GM19438 (cell line): Measurements from ENCODE around the gene LCN9.
"Not testable (repeated sequence)": the region's sequence is repeated elsewhere in the genome, so short reads cannot be mapped to it uniquely, and the experiment has no call there.

Source experiments
- ATAC-seq: cut with Tn5 transposase; IDR thresholded peaks from one replicate; pipeline ENCODE4 v1.9.1; 2021; ENCODE audit warnings: low read depth; ENCODE audit not compliant: unreplicated experiment

Gene LCN9, protein sequence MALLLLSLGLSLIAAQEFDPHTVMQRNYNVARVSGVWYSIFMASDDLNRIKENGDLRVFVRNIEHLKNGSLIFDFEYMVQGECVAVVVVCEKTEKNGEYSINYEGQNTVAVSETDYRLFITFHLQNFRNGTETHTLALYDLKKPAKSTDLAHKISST

DNA sequence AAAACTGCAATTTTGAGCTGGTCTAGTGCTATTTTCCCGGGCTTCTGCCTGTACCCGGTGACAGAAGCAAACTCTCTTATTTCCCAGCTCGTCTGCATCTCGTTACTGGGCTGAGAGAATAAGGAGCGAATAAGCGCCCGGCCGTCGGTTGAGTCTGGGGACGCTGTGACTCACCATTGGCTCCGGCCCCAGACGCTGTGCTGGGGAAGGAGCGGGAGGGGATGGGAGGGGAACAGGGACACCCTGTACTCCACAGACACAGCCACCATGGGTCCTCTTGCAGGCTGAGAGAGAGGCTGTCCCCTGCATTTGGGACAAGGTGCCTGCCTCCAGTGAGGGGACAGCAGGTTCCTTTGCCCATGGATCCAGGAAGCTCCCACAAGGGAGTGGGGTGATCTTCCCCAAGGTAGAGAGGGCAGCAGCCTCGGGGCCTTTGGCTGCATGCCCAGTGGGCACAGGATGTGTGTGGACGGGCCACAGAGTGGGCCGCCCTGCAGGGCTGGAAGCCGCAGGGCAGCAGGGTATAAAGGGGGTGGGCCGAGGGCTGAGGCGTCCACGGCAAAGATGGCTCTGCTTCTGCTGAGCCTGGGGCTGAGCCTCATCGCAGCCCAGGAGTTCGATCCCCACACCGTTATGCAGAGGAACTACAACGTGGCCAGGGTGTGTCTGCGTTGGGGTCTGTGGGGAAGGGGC is at the start of gene LCN9:
Gene LCN9, plus strand, starts transcription at position 552 of the 693 bp plus-strand sequence. Its CDS starts 13 bp downstream, at position 565.
- no peak for ATAC-seq

DNA sequence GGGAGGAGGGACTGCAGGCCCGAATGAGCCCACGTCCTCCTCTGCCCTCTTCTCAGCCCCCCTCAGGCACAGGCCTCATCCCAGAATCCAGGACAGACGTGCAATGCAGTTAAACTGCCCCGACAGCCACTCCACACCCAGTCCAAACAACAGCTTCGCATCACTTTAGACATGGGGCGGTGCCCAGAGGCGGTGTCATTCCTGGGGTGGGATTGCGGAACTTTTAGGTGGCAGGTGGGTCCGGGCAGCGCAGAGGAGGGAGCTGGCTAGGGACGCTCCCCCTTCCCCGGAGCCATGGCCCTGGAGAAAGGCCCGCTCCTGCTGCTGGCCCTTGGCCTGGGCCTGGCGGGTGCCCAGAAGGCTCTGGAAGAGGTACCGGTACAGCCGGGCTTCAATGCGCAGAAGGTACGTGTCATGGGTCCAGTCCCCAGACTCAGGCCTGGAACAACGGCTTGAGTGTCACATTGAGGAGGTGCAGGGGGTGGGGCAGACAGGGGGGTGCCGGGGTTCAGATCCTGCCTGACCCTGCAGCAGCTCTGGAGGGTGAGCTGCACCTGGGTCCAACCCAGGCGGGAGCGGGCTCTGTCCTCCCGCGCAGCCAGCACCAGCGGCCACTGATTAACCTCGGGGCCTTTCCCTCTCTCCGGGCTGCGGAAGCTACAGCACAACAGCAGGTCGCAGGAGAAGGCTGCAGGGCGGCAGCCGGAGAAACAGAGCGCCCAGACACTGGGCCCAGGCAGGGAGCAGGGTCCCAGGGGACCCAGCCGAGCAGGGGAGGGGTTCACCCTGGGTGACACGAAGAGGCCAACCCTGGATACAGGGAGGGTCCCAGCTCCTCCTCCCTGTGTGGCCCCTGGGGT is 48.9 kb upstream of the LCN9 start:
- no peak for ATAC-seq

DNA sequence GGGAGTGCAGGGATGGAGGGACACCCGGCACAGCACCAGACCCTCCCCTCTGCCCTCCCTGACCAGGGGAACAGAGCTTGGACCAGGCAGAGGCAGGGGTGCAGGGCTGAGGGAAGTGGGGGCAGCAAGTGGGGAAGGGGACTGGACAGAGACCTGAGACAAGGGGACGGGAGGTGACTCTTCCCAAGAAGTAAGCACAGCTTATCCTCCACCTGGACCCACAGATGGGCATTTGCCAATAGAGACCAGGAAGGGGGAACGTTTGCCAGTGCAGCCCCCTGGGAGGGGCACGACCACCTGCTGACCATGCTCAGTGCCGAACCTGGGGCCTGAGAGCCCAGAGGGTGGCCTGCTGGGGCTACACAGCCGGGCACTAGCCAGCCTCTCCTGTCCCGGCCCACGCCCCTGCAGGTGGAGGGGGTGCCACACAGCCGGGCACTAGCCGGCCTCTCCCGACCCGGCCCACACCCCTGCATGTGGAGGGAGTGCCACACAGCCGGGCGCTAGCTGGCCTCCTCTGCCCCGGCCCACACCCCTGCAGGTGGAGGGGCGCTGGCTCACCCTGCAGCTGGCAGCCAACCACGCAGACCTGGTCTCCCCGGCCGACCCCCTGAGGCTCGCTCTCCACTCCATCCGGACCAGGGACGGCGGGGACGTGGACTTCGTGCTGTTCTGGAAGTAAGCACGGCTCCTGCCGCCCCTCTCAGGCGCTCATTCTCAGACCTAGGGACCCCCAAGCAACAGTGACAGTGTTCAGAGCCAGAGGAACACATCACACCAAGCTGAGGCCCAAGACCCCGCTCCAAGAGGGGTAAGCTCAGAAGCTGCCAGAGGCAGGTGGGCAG is 48.1 kb upstream of the LCN9 start:
- no peak for ATAC-seq

DNA sequence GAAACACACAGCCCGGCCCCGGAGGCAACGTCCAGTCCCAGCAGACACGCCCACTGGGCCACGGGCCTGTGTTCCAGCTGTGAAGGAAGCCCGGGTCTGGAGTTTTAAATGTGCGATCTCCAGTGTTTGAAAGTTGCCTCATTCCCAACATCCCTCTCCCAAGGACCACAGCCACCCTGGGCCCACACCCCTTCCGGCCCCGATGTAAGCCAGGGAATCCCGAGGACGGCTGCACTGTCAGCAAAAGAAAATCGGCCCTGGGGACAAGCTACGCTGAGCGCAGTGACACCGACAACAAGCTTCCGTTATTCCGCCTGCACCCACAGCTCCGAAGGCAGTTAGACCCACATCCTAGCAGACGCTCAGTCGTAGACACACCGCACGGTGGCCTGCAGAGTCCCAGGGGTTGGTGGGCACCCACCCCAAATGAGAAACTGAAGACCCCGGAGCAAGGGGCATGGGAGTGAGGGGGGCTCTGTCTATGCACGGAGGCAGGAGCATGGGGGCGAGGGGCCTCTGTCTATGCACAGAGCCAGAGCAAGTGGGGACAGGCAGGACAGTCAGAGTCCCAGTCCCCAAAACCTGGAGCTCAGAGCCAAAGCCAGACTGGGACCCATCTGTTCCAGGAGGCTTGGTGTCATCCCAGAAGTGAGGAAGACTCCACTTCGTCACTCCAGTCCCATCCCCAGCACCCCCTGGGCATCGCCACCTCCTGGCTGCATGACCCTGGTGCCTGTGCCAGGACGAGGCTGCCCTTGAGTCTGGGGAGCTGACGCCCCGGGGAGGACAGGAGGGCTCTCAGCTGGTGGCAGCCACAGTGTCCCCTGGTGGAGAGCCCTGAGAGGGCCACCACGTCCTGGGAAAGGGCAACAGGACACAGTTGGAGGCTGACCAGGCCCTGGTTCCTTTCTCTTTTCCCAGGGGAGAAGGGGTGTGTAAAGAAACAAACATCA is 47.2 kb upstream of the LCN9 start:
- ATAC-seq: no peak

DNA sequence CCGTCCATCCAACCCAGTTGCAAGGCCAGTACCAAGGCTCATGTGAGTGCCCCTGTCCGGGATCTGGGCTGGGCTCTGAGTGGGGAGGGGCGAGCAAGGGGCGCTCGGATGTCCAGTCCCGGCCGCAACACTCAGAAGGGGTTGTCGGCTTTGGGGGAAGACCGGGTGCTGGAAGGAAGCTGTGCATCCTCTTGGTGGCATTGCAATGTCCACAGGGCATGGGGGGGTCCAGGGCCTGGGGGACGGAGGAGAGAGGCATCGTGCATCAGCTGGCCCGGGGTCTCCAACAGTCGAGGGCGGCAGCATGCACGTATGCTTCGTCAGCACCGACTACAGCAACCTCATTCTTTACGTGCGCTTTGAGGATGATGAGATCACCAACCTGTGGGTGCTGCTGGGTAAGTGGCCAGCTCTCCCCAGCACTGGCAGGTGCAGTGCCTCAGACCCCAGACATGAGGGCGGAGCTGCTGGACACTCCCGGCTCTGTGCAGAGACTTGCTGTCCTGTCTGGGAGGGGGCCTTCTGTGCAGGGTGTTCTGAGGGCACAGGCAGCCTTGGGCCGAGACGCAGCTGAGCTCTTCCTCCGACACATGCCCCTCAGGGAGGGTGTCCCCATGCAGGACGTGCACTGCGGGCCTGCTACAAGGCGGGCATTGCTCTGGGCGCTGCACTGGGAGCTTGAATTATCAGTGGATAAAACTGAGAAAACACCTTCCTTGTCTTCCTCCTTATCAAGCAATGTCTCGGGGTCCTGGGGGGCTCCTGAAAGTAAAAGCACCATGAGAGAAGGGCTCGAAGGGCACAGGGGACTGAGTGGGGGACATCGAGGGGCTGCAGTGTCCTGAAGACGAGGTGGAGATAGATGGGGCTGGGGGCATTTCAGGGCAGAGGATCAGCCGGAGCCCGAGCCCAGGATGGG is 46.2 kb upstream of the LCN9 start:
- no peak for ATAC-seq

DNA sequence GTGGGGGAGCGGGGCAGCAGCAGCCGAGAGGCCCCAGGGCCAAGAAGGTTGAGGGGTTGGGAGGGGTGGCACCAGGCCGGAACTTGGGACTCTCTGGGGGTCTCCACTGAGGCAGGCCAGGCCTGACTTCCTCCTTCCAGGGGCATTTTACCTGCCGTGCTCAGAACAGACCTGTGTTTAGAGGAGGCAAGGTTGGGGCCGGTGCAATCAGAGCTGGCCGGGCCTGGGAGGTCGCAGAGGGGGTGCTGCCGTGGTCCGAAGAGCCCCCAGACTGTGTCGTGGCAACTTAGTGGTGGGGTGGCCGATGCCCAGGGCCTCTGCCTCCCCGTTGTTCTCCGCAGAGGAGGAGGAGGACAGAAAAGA is 45.6 kb upstream of the LCN9 start:
- ATAC-seq: no peak

DNA sequence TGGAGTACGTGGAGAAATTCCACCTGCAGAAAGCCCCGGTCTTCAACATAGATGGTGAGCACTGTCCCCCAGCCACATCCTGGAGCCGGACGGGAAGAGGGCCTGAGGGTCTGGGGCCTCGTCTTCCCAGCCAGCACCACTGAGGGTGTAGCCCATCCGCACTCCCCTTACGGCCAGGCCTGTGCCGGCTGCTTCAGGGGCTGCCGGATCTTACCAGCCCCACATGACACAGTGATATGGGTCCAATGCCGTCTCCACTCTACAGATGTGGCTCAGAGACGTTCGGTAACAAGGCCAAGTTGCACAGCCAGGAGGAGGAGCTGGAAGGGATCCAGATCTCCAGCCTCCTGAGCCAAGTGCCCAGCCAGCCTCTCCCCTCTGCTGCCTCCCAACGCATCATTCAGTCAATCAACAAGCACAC is 45.1 kb upstream of the LCN9 start:
- no peak for ATAC-seq

DNA sequence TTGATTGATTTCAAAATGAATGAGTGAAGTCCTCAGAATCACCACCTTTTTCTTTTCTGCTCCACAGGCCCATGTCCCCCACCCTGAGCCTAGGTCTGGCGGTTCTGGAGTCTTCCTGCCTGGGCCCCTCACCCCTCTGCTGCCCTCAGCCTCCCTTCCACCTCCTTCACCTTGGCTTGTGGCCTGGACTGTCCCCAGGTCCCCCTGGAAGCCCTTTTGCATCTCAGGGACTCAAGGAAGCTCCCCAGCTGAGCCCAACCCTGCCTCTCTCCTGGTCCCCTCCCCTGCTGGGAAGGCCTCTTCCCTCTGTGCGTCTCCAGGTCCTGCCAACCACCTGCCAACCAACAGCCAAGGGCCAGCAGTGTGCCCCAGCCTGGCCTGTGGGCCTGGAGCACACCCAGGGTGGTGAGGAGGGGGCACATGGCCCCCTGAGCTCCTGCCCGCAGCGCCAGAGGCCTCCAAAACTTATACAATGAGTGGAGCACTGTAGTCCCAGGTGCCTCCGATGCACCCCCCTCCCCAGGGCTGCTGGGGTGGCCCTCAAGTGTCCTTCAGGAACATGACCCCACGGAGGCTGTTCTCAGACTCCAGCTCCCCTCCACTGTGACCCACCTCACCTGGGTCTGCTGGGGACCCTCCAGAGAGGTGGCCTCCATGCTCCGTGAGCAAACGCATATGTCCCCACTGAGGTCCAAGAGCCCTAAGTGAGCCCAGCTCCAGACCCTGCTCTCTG is 44.1 kb upstream of the LCN9 start:
- ATAC-seq: no peak

DNA sequence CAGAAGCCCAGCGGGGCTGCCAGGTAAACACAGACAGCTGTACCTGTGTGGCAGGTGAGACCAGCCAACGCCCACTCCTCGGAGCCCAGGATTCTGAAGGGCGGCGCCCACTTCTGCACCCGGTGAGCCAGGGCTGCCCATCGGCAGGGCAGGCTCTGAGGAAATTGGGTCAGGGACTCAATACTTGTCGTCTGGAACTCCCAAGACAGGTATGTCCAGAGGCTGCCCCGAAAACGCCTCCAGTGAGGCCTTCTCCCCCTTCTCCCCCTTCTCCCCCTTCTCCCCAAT is 43.6 kb upstream of the LCN9 start:
- no peak for ATAC-seq

DNA sequence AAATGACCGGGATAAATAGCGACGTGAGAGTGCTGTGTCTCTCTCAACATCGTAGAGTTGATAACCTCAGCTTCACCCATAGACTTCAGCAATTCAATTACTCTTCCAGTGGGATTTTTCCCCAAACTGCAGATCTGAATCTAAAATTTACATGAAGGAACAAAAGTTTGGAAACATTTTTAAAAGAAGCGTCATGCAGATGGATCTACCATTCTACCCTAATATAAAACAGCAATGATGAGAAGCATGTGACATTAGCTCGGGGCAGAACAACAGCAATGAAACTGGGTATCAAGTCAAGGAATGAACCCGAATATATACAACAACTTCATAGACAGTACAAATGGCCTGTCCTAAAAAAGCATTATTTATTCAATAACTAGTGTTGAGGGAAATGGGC is 42.6 kb upstream of the LCN9 start:
- no peak for ATAC-seq

DNA sequence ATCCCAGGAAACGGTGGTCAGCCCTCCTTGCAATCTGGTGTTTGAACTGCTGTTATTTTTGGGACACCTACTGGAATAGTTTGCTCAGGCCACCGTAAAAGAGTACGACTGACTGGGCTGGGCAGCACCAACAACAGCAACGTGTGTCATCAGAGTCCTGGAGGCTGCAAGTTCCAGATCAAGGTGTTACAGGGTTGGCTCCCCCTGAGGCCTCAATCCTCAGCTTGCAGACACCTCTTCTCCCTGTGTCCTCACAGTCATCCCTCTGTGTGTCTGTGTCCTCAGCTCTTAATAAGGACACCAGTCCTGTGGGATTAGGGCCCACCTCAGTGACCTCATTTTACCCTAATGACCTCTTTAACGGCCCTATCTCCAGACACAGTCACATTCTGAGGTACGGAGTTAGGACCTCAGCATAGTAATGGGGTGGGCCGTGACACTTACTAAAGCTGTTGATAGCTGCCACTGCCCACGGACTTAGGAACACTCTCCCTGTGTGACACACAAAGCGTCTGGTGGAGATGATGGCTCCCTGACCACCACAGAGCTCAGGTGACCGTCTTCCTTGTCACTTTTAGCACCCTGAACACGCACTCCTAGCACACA is 40.6 kb upstream of the LCN9 start:
- ATAC-seq: no peak

DNA sequence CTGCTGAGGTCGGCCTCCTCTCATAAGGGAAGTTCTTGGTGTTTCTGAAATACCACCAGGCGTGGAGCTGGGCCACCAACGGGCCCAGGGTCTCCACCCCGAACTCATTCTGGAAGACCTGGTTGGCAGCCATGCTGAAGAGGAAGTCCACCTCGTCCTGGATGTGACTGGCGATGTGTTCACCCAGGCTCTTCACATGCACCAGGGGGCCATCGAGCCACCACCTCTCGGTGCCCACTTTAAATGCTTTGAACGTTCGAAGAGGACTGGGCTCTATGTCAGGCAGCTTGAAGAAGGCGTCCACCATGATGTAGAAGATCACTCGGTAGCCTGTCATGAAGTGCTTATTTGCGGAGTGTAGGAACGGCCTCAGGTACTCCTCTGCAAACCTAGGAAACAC is 38.8 kb upstream of the LCN9 start:
- no peak for ATAC-seq

DNA sequence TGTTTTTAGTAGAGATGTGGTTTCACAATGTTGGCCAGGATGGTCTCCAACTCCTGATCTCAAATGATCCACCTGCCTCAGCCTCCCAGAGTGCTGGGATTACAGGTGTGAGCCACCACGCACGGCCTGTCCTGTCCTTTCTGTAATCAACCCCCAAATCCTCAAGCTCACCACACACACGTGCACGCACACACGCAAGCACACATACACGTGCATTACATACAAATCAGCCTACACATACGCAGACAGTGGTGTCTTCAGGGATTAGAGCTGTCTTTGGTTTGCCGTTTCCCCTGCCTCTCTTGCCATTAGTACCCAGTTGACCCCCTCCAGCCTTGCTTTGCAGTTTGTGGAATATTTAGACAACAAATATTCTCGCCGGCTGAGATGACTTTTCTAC is 30.3 kb upstream of the LCN9 start:
- no peak for ATAC-seq

DNA sequence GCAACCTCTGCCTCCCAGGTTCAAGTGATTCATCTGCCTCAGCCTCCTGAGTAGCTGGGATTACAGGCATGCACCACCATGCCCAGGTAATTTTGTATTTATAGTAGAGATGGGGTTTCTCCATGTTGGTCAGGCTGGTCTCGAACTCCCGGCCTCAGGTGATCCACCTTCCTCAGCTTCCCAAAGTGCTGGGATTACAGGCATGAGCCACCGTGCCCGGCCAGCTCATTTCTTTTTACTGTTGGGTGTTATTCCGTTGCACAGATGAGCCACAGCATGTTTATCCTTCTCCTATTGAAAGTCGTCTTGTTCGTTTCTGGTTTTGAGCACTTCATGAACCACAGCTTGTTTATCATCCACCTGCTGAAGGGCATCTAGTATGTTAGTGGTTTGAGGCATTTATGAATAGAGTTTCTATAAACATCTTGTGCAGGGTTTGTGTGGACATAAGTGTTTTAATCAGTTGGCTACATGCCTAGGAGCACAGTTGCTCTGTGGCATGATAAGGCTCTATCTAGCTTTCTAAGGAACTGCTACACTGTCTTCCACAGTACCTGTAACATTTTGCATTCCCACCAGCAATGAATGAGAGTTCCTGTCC is 26.1 kb upstream of the LCN9 start:
- not testable (repeated sequence) for ATAC-seq

DNA sequence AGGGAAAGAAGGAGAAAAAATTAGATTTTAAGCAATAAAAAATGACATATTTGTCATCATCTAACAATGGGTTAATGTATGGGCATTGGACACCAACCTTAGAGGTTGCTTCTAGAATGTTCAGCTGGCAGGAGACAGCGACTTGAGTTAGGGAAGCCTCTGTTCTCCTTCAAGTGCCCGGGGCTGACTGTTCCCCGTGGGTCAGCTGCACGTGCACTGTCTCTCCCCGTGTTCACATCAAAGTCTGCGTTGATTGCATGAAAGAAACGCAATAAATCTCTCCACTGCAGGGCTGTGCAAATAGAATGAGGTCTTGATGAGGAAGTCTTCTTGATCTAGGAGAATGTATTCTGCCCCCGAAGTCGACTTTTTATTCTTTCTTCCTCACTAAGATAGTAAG is 23.9 kb upstream of the LCN9 start, which contains the start of gene GLT6D1:
Gene GLT6D1, minus strand, starts transcription at position 345 of the 400 bp plus-strand sequence. CDS start 353 bp downstream, outside the sequence.
- no peak for ATAC-seq

DNA sequence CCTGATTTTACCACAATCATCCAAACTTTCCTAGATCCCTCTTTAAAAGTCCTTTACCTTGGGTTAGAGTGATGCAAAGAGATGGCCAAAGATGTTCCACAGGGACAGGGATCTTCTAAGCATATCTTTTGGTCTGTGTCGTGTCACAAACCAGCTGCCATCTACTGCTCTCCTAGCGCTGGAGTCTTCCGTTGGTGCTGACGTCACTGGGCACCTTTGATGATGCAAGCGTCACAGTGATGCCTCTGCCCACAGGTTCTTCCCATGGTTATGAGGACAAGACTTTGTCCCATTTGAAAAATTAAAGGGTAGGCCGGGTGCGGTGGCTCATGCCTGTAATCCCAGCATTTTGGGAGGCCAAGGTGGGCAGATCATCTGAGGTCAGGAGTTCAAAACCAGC is 22.1 kb upstream of the LCN9 start:
- ATAC-seq: no peak

DNA sequence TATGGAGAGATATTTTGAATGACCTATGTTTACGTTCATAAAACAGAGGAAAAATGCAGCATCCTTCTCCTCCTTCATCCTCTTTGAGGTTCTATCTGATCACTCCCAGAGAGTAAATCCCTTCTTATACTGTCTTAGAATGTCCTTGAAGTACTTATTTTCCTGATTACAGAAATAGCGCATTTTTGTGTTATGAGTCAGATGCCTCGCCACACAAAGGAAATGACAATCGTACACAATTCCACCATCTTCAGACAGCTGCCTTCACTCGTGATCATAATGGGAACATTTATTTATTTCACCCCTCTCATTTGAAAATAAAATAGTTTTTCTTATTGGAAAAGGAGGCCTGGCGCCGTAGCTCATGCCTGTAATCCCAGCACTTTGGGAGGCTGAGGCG is 21.4 kb upstream of the LCN9 start:
- ATAC-seq: no peak
